ENCODE results near the gene LPAR3.

The LPAR3 gene

DNA sequence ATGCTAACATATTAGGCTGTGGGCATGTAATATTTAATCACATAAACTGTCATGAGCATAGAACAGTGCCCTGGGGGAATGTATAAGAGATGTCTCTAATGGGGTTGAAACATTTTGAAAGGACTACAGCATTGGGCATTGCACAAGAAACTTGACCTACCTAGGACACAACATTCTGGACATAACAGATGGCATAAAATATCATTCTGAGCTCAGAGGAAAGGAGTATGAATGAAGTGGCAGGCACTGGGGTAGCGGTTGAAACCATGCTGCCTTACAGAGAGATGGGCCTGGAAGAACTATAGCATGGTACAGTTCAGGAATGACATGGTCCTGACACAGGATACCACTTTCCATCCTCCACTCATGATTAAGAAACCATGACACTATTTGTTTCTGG, 69.0 kb downstream of the LPAR3 start:
- no peak for DNase-seq

DNA sequence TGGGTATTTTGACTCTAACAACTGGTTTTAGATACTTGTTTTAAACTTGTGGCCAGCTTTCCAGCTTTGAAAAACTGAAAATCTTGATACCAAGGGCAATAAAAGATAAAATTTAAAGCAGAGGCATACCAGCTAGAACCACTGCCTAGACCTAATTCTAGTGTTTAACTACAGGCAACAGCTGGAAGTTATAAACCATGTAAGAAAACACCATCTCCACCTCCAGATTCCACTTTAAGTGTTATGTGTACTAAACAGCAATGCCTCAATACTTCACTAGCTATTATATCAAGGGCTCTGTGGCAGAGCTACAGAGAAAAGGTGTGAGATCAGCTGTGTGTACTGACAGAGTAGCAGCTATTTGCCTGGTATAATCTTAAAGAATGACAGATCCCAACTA, 69.5 kb downstream of the LPAR3 start:
- DNase-seq: no peak

DNA sequence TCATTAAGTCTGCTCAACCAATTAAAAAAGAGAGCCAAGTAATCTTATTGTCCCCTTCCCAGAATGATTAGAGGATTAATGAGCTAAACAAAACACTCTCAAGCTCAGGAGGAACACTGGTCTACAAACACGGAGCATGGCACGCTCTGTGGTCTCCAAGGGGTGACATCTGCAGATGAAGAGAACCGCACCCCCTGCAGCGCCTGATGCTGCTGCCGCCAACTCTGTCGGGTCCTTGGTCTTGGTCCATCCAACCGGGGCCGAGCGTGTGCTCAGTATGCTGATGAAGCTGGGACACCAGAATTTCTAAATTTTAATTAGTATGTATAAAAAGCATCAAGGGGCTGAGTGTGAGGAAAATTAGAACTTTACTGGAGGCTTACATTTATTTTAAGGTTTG, 82.7 kb downstream of the LPAR3 start:
- no peak for DNase-seq

DNA sequence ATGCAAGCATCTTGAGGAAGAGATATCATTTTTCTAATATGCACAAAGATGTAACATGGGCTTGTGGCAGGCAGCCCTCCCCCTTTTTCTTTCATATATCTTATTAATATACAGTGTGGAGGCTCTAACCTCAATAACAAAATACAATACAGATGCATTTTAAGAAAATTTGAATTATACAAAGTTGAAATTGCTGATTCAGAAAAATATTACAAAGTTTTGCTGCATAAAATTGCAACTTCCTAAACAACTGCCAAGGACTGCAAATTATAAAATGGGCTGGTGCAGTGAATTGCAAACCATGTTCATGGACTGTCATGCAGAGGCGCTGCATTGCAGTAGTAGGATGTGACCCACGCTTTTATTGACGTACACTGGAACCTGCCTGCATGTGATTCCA, 84.0 kb downstream of the LPAR3 start:
- no peak for DNase-seq

DNA sequence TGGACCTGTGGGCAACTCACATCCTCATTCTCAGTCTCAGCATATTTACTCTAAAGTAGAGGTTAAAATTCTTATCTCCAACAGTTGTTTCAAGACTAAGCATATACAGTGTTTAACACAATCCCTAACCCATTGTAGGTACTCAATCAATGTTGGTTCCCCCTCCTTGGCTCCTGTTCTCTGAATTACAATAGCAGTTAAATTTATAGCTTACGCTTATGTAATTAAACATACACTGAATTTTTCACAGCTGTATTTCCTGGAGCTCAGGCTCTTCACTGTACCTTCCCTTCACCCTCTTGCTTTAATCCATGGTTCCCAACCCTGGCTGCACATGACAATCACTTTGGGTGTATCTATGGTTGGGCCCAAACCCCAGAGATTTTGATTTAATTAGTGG, 89.4 kb downstream of the LPAR3 start:
- DNase-seq: no peak

DNA sequence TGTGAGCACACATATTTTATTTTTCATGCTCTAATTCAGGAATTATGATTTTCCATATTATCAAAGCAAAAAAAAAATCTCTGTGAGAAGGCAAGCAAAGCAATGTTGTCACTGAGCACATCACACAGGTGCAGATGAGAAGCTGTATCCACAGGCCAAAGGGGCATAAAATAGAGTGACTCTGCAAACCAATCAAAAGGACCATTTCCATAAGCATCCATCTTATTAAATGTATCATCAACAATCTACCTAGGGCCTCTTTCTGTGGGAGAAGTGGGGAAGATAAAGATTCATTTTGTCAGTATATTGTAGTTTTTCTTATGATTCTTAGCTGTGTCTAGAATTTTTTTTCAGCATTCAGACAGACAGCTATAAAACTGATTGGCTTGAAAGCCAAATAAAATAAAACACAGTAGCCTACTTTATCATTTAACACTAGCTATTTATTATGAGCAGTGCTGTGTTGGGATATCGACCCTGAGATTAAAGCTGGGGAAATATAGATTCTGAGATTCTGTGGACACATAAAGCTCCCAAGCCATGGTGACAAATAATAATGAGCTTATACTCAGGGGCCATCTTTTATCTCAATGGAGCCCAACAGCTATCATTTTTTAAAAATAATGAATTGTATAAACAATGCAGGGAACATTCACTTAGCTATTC, 90.3 kb downstream of the LPAR3 start:
- no peak for DNase-seq

DNA sequence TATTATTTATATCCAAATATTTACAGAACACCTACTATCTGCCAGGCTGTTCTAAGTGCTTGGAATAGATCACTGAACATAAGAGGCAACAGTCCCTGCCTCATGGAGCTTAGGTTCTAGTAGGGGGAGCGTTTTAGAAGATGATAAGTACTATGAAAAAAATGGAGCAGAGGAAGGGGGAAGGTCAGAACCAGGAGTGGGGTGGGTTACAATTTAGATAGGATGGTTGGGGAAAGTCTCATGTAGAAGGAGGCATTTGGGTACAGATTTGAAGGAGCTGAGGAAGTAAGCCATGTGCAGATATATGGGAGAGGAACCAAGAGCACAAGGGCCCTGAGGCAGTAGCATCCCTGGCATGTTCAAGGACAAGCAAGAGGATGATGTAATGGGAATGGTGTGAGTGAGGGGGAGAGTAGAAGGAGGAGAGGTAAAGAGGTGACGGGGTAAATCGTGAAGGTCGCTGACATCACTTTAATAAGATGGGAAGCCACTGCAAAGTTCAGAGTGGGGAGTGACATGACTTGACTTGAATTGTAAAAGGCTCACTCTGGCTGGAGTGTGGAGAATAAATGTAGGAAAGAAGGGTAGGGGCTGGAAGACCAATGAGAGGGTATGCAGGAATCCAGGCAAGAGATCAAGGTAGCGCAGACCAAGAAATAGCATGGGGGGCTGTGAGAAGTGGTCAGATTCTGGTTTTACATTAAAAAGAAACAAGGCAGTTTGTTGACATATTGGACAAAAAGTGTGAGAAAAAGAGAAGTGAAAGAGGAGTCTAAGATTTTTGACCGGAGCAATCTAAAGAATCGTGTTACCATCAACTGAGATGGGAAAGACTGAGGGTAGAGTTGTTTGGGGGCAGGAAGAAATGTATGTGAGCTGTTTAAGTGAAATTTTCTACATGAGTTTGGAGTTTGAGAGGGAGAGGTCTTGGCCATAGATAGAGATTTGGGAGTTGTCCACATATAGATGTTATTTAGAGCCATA, 92.6 kb downstream of the LPAR3 start:
- DNase-seq: no peak

DNA sequence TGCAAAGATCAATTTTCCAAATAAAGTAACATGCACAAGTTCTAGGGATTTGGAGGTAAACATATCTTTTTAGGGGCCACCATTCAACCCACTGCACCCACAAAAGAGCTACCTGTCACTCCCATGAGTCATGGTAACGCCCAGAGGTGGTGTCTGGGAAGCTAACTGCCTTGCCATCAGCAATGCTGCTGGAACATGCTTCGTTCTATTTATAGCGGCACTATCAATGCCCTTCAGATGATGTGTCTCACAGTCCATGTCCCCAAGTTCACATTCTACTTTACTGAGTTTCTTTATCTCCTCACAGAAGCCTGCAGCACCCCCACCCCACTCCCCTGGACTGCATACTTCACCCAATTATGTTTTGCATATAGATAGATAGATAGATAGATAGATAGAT, 95.4 kb downstream of the LPAR3 start:
- no peak for DNase-seq

DNA sequence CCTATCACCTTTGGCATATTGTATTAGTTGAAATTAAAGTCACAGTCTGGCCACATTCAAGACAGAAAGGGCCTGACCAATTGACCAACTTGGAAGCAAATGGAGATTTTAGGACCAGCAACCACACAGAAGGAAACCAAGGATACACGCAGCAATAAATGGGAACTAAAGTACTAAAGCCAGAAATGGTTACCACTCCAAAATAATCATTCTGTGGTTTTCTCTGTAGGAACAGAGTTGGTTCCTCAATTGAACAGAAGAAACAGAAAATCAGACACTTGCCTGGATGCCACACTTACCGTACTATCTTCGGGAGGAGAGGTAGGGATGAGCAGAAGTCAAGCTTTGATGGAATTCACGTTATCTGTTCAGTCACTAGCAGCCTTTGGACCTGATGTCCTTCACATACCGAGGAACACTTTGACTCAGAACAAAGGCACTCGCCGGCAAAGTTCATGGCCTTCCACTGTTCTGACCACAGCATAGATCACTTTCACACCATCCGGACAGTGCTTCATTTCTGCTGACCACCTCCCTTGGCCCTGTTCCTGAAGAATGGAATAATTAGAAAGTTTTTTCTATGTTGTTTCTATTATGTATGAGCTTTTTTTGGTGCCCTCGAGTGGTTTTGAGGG, 96.9 kb downstream of the LPAR3 start:
- no peak for DNase-seq

DNA sequence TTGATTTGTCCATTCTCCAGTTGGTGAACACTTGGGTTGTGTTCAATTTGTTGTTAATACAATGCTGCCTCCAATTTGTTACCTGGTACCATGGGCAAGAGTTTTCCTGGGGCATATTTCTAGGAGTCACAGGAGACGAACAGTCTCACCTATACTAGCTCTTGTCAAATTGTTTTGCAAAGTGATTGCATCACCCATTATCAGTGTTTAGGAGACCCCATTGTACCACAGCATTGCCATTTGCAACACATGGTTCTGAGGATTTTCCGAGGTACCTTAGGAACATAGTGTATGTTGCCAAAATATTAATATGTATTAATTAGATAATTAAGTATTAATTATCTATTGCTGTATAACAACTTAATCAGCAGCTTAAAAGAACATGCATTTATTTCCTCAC, 97.8 kb downstream of the LPAR3 start:
- DNase-seq: no peak

DNA sequence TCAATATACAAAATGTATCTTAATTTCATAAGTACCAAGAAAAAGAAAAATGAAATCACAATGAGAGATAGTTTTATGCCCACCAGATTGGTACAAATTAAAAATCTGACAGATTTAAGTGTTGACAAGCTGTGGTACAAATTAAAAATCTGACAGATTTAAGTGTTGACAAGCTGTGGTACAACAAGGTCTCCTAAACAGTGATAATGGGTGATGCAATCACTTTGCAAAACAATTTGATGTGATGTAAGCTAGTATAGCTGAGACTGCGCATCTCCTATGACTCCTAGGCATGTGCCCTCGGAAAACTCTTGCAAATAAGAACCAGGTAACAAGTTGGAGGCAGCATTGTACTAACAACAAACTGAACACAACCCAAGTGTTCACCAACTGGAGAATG, 100.6 kb downstream of the LPAR3 start:
- no peak for DNase-seq

DNA sequence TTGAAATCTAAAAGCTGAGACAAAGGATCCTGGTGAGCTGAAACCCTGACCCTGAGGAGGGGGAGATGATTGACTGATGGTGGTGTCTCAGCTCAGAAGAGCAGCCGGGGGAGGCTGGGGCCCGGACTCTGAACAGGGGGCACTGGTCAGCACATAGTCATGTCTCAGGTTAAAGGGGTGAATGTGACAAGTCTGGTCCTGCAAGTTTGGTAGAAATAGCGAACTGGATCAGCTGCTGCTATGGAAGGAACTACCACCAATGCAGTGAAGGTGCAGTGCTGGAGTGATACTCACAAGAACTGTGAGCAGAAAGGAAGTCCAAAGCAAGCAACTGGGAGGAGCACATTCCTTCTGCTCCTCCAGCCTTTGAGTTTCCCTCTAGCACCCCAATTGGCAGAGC, 104.0 kb downstream of the LPAR3 start:
- no peak for DNase-seq

DNA sequence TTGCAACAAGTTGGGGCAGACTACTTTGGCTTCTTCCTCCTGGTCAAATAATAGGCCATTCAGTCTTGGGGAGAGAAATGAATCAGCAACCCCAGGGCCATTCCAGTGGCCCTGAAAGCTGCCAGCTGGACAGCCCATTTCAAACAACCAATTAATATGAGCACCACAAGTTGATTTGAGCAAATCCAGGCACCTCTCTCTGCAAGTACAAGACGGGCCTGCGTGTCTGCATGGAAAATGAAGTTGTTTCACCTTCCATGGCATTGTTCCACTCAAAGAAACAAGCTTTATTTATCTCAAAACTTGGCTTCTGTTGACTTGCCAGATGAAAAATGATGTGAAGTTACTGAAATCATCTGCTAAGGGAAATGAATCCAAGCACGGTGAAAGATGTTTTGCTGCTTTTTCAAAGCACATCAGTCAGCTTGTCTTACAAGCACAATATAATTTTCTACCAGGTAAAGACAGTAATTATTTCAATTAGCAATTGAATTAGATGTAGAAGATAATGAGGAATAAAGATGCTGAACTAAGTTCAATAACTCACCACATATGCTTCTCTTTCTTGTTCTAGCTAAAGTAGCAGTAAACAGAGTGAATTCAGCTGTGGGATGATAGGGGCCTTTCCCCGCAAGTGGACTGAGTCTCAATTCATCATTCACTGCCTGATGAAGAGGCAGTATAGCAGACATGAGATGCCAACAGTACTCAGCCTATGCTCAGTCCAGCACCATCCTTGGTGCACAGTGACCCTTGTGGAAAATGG, 107.6 kb downstream of the LPAR3 start:
- no peak for DNase-seq

DNA sequence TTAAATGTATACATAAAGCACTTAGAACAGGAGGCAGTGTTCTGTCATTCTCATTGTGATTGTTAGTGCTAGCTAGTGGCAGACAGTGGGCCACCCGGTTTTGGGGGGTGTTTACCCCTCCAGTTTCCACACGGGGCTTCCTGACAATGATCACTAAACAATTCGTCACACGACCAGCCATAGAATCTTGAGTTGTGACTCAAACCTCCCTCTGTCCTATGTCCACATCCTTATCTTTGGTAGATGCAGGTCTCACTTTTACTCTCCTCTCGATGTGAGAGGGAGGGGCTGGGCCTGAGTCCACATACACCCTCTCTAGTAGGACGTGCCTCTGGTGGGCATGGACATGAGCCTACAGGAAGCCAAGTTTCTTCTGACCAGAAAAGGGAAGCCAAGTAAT, 110.1 kb downstream of the LPAR3 start:
- no peak for DNase-seq

DNA sequence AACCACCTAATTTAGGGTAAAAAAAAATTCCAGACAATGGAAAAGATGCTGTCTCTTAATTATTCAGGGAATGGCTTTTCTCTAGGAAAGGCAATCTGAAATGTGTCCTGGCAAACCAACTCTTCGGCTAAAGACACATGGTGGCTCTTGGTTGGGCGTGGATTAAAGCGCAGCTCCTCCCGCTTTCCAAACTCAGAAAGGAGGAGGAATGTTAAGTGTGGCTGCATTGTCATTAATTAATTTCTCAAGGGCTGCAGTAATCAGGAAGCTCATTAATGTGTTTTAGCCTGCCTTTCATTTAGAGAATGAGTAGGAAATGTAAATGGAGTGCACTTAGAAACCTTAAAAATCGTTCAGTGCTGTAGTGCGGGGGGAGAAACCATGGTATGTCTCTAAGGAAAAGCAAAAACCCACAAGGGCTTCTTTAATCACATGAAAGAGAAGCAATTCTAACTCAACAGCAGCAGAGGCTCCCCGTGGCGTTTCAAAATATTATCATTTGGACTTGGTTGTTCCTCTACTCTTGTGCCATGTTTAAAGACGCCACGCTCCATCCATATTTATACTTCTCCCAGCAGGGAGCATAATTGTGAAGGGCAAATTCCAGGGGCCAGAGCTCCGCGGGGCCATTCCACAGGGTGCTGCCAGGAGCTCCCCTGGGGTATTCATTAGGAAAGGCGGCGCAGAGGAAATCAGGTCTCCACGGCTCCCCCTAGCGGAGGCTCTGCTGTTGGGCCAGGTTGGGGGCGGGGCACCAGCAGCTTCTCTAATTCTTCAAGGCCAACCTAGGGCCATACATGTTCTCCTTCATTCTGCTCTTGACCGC, 110.8 kb downstream of the LPAR3 start:
- DNase-seq: peak; percentile 55

DNA sequence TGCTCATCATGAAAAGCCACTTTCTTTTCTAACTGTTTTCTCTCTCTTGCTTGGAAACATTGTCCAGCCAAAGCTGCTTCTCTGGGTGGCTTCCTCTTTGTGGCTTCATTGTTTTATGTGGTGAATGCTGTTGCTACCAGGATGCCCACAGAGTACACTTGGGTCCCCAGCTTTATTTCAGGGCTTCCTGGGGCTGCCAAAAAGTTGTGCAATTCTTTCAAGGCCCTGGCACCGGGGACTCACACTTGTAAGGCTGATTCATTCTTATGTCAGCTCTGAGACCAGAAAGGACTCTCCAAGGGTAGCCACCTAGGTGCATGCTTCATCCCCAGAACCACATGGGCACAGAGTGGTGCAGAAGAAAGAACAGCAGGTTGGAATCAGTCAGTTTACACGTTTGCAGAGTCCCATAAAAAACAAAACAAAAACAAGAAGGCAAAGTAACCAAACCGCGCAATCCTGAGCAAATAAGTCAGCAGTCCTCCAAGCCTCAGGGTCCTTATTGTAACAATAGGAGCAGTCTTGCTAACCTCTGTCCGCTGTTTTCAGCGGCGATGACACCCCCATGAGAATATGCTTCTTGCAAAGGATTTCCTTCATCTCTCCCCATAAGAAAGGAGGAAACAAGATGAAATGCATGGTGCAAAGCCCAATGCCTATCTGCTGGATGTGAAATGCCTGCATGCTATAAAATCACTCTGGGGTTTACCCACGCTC, 112.8 kb downstream of the LPAR3 start:
- no peak for DNase-seq

DNA sequence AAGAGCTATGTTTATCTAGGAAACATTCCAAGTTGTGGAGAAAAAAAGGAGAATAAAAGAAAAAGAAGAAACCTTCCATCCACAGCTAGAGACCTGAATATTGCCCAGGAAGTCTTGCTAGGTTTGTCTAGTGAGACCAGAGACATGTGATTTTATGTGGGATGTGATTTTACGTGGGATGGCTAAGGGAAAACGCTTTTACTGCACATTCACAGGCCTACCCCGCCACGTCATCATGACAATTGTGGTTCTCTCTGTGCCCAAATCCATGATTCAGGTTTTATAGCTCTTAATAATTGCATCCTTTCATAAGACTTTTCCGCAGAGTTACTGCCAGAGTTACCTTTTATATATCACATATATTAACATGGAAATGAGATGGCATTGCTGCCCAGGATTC, 116.4 kb downstream of the LPAR3 start:
- DNase-seq: no peak

DNA sequence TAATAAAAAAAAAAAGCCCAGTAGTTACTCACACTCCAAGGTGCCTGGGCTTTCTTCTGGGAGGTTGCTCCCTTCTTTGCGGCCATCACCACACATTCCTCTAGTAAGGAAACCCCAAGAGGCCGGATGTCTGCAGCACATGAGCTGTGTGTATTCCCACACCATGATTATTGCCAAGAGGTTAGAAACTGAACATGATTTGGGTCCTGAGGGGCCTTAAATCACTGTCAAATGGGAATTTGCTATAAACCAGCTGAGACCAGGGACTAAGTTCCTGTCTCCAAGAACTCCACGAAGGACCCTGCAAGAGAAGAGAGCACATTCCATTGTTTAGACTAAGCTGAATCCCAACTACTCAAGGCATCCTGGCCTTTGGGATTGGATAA, 117.5 kb downstream of the LPAR3 start:
- no peak for DNase-seq

DNA sequence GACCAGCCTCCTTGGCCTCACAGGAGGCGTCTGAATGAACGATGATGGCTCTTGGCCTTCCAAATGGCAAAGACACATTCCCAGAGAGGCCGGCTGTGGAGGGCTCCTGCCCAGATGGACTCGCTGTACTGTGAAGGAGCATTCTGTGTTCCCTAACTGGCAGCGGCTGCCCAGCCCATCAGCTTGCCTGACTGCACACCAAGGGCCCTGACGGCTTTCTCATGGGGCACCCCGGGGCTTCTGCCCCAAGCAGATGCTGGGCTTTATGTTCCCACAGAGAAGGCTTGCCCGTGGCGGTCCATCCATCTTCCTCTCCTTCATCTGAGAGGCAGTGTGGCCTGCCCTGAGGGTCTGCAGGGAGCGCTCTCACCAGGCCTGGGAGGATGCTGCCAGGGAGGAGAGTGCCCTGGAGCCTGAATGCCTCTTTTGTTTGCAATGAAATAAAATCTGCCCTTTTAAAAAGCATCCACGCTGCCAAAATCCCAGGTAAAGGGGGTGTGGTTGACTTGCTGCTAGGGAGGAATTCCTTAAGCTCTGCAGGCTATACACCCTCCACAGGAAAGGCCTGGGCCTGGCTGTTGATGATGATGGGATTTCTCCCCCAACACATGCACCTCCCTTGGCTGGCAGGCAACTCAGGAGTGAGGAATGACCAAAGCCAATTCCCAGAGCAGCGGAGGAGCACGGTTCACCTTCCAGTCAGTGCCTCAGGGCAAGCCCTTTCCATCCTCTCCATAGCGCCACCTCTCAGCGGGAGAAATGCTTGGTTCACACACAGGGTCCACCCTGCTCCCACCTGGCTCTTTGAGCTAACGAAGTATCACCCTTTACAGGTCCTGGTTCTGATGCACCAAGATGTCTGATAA, 118.1 kb downstream of the LPAR3 start:
- no peak for DNase-seq

DNA sequence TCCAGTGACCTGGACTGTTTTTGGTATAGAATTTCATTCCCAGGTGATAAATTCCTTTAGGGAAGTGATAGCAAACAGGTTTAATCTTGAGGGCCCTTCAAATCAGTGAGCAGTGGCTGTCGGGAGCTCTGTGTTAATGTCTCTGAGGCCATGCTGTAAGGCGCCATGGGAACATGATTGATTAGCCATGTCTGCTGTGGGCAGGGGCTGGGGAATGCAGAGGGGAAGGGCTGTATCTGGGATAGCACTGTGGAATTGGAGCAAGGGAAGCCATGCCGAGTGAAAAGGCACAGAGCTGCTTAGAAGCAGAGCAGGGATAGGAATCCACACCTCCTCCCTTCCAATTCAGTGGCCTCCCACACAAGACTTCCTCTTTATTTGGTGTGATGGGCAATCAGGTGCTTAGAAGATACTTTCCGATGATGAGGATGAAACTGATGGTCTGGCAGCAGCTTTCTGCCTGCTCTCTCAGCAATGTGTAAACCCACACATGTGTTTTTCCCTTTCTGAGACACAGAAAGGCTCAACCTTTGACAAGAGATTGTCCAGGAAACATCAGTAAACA, 119.0 kb downstream of the LPAR3 start:
- no peak for DNase-seq
